Astrocyte of the cerebellum (primary cell): Measurements from ENCODE around the gene CRTC2.

Experiments
- DNase-seq: peaks from one replicate; pipeline ENCODE4 v3.0.0-alpha.2; 2011; ENCODE audit warnings: low read depth
- H3K4me3 ChIP-seq: 2 replicates; pipeline ENCODE4 v1.5.1; 2011; ENCODE audit warnings: mild to moderate bottlenecking, low read depth, low read length, moderate library complexity
- CTCF ChIP-seq: IDR thresholded peaks from 2 replicates; pipeline ENCODE4 v1.5.1; 2012; ENCODE audit warnings: low read length, low read depth, moderate library complexity, mild to moderate bottlenecking; ENCODE audit errors: missing control alignments
- in situ Hi-C: cut with HindIII; loops from 2 replicates; pipeline ENCODE4 v1.10.0; 2017; ENCODE audit warnings: low sequenced_read_pairs

The CRTC2 gene

DNA sequence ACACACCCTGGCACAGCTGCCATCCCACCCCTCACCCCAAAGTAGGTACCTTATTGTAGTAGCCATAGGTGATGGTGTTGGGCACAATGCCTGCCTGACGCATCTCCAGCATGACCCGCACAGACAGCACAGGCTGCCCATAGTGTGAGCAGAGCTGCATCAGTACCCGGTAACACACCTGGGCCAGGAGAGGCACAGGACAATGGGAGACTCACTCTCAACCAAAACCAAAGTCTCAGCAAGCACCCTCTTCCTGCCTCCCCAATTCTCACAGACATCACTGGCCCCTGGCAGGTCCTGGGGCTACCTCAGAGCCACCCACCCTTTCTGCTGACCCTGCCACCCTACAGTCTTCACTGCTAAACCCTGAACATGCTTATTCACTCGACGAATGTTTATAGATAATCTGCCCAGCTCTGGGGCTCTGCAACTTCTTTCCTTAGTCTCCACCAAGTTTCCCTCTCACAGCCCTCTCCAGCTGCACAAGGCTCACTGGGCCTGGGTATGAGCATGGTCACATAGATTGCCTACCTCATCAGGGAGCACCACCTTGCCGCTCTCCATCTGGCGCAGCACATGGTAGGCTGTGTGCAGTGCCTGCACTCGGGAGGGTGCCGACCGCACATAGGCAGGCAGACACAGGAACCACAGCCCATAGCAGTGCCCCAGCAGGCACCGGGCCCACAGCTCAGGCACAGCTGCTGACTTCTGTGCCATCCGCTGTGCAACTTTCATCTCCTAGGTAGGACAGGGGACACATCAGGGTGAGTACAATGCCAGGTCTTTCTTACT lies 22.2 kb downstream of the CRTC2 start:
- TF ChIP-seq CTCF: no peak
- no peak for DNase-seq
- H3K4me3 ChIP-seq: no peak overlapping the region
- in situ Hi-C loops: no loop called here

DNA sequence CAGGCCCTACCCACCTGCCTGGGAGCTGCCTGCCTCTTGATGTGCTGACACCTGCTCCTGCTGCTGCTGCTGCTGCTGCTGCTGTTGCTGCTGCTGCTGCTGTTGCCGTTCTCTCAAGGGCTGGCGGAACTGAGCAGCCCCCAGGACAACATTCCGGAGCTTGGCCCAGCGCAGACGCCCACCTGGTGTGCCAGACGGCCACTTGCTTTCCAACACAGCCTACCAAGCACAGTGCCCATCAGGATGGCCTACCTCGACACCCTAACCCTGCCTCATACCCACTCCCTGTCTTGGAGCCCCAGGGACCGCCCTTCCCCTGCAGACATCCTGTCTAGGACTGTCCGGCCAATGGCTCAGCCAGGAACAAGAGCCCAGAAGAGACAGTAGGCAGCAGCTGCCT lies 23.7 kb downstream of the CRTC2 start:
- no peak for DNase-seq
- TF ChIP-seq CTCF: no peak
- no peak overlapping the region for H3K4me3 ChIP-seq
- in situ Hi-C loops: no loop called here

GRCh38 chr1:153933955-153934354 lies 24.5 kb downstream of the CRTC2 start:
- no peak for DNase-seq
- in situ Hi-C loops: no loop called here
- no peak for TF ChIP-seq CTCF
- no peak overlapping the region for H3K4me3 ChIP-seq

DNA sequence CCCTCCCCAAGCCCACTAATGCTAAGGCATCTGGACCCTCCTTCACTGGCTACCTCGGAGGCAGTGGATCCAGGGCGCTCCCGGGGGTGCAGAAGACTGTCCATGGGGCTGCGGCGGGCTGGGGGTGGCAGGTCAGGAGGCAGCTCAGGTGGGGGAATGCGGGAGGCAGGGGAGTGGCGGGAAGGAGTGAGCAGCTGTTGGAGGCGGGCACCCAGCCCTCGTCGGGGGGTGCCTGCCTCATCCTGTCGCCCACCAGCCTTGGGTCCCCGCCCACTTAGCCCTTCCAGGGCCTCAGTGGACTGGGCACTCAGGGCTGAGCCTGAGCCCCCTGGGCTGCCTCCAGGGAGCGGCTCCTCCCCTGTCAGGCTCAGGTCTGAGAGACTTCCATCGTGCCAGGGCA lies 25.0 kb downstream of the CRTC2 start:
- no peak for DNase-seq
- TF ChIP-seq CTCF: no peak
- in situ Hi-C loops: no loop called here
- no peak overlapping the region for H3K4me3 ChIP-seq

GRCh38 chr1:153932156-153933131 lies 26.0 kb downstream of the CRTC2 start:
- in situ Hi-C loops: no loop called here
- DNase-seq: no peak
- TF ChIP-seq CTCF: no peak
- H3K4me3 ChIP-seq: no peak overlapping the region
